HepG2 (cell line): Measurements from ENCODE around the gene MCRIP2. TPM values are rescaled to one million over a fixed set of nuclear protein-coding genes. Genes with fewer than 3 reads are reported as not detected.
"Not testable (repeated sequence)": the region's sequence is repeated elsewhere in the genome, so short reads cannot be mapped to it uniquely, and the experiment has no call there.

Experiments
- ATAC-seq: fragments of 200-7000 bp; cut with Tn5 transposase; 3 replicates; pipeline ENCODE4 v1.9.1; 2020; ENCODE audit warnings: mild to moderate bottlenecking, moderate library complexity
- BruUV-seq: library from RNA; stranded (reverse); fragments of 400-500 nt; replicated peaks from 2 replicates; lab custom pipeline; 2021; lab: Mats Ljungman, UMichigan
- CTCF ChIA-PET: fragments of 300-600 bp; formaldehyde crosslinking; extraction: SDS; loops from one replicate; lab custom pipeline; 2021; ENCODE audit warnings: low total read pairs, inconsistent platforms, low intra/inter-chr PET ratio; lab: Yijun Ruan, JAX
- POLR2A ChIA-PET: fragments of 350-600 bp; sonication (Branson Sonifier 250); formaldehyde crosslinking; loops from one replicate; lab custom pipeline; 2020; ENCODE audit warnings: antibody characterized with exemption, inconsistent platforms; lab: Yijun Ruan, JAX
- DNase-seq: peaks from one replicate; pipeline ENCODE4 v3.0.0-alpha.2; 2015; ENCODE audit warnings: low spot score
- FAIRE-seq: peaks from 3 replicates; lab custom pipeline; 2011; peaks lifted over from hg19 to GRCh38; lab: Jason Lieb, UNC
- H2AFZ ChIP-seq: one replicate; pipeline ENCODE4 v1.6.1; 2011; ENCODE audit warnings: low read length, inconsistent platforms
- H3K27ac ChIP-seq: fragments of 300-600 bp; 3 replicates; pipeline ENCODE4 v1.8.0; 2011; ENCODE audit warnings: mixed run types, mild to moderate bottlenecking, mixed read lengths, low read length, inconsistent platforms; ENCODE audit not compliant: insufficient read depth; ENCODE audit errors: extremely low read length
- H3K27me3 ChIP-seq, 2 experiments: fragments of 200-600 bp in 1 of 2; 2 replicates in 1 of 2; 3 replicates in 1 of 2; pipeline versions ENCODE4 v1.6.0 to v1.8.0; 2011; ENCODE audit warnings: low read length in 2 of 2, mild to moderate bottlenecking in 2 of 2, moderate library complexity in 2 of 2, inconsistent platforms in 1 of 2; ENCODE audit not compliant: insufficient read depth in 2 of 2, control insufficient read depth in 1 of 2
- H3K36me3 ChIP-seq, 2 experiments: fragments of 200-600 bp in 1 of 2; replicated peaks in 1 of 2; 2 replicates in 1 of 2; 3 replicates in 1 of 2; pipeline versions ENCODE4 v1.5.1 to v1.8.0; 2011; ENCODE audit warnings: low read length in 2 of 2, inconsistent platforms in 1 of 2; ENCODE audit not compliant: insufficient read depth in 2 of 2, control insufficient read depth in 1 of 2
- H3K4me1 ChIP-seq: 2 replicates; pipeline ENCODE4 v1.5.1; 2012; ENCODE audit warnings: low read length, inconsistent platforms; ENCODE audit not compliant: insufficient read depth
- H3K4me2 ChIP-seq: 2 replicates; pipeline ENCODE4 v1.6.0; 2011; ENCODE audit warnings: low read depth, low read length, inconsistent platforms
- H3K4me3 ChIP-seq, 3 experiments: fragments of 200-600 bp in 1 of 3; sonication (generic), shearing (Covaris generic) in 1 of 3; replicated peaks in 1 of 3; 2 replicates each; pipeline ENCODE4 v1.5.1; 2011 to 2016; ENCODE audit warnings: low read length in 3 of 3, inconsistent platforms in 2 of 3, low read depth in 2 of 3, mild to moderate bottlenecking in 2 of 3, control low read depth in 1 of 3, mixed read lengths in 1 of 3; ENCODE audit not compliant: insufficient read depth in 1 of 3
- H3K79me2 ChIP-seq: one replicate; pipeline ENCODE4 v1.6.1; 2011; ENCODE audit warnings: low read length, inconsistent platforms; ENCODE audit not compliant: insufficient read depth
- H3K9ac ChIP-seq: 2 replicates; pipeline ENCODE4 v1.6.0; 2011; ENCODE audit warnings: mild to moderate bottlenecking, low read depth, low read length, inconsistent platforms; ENCODE audit not compliant: insufficient read depth
- H3K9me3 ChIP-seq: 2 replicates; pipeline ENCODE4 v1.5.1; 2012; ENCODE audit warnings: mild to moderate bottlenecking, low read length
- H4K20me1 ChIP-seq: 2 replicates; pipeline ENCODE4 v1.6.0; 2011; ENCODE audit warnings: inconsistent platforms, mild to moderate bottlenecking, low read length, moderate library complexity; ENCODE audit not compliant: insufficient read depth
- AGO2 ChIP-seq: fragments of 200-400 bp; formaldehyde crosslinking; optimal IDR thresholded peaks from 2 replicates; pipeline ENCODE3; 2017; ENCODE audit warnings: mild to moderate bottlenecking, low read depth, low read length, moderate library complexity
- ZNF724P ChIP-seq: sonication (generic); formaldehyde crosslinking; IDR thresholded peaks from 2 replicates; pipeline ENCODE4 v1.8.0; 2022; ENCODE audit warnings: missing genetic modification reagents, borderline replicate concordance
- WGBS: methylation state at CpG from one replicate; pipeline ENCODE4 v1.1.6; 2017; ENCODE audit warnings: low lambda C conversion rate; 5-methylcytosine and 5-hydroxymethylcytosine counted together
- in situ Hi-C: cut with HindIII; loops from 2 replicates; pipeline ENCODE4 v1.10.0; 2017; ENCODE audit warnings: low pct_unique_long_range_greater_than_20kb; ENCODE audit not compliant: extremely low pct_ligation_motif_present
- intact Hi-C: fragments of 100-400 bp; cut with micrococcal nuclease; formaldehyde crosslinking; loops from one replicate; pipeline ENCODE4 v1.10.0; 2022; ENCODE audit not compliant: unreplicated experiment
- polyA plus RNA-seq, 8 experiments: library from polyadenylated mRNA; depleted of rRNA in 3 of 8; stranded (reverse) in 7 of 8; unstranded in 1 of 8; fragments of >200 nt; fragmentation: Illumina TruSeq in 4 of 8; extraction: Trizol in 4 of 8; gene quantifications; 2 replicates each; pipeline versions ENCODE4 v1.2.1 to v1.2.3, GENCODE V29; 2011 to 2016; ENCODE audit warnings: low read depth in 4 of 8, missing spikeins in 1 of 8, mixed read lengths in 1 of 8; ENCODE audit not compliant: insufficient read depth in 1 of 8
- total RNA-seq, 5 experiments: library from RNA; depleted of rRNA; stranded (reverse); fragments of >200 nt; fragmentation: Illumina TruSeq; extraction: Trizol; gene quantifications; 2 replicates each; pipeline ENCODE4 v1.2.3, GENCODE V29; 2016; ENCODE audit warnings: low read depth in 1 of 5

The MCRIP2 gene
- total and polyA plus RNA-seq, 2 of the 13 experiments (the other 11 are each of a cell fraction or from before 2014, with no cell fraction given) = 39.6 to 76.7 TPM

- not testable (repeated sequence) for BruUV-seq, ATAC-seq
These were observed 44.0 kb upstream of the MCRIP2 start for GRCh38 chr16:597655-598054.

GRCh38 chr16:598823-599739, 42.5 kb upstream of the MCRIP2 start:
- no peak for FAIRE-seq
- TF ChIP-seq ZNF724P (CRISPR knock-in tag) = no peak
- peak; percentile 44 for TF ChIP-seq AGO2
- POLR2A ChIA-PET = interaction anchor here (1.0 kb wide), 1 partner anchor 11 kb away, joined by 3 read pairs; no protein-coding TSS in a partner anchor
- WGBS = 97% methylated on average over 26 of the region's 43 CpGs
- Histone ChIP-seq H3K36me3 (peaks cover 6 to 14% of the 10 kb centered on the region in 2 experiments; a peak in 4 of 5 replicates), H3K4me3 (no peak overlapping the region), H3K27ac (no peak overlapping the region), H3K4me2 (no peak overlapping the region), H4K20me1 (no peaks in the 10 kb centered on the region), H3K9ac (no peak overlapping the region), H3K9me3 (no peaks in the 10 kb centered on the region), H3K27me3 (no peaks in the 10 kb centered on the region; a peak in 1 of 5 replicates), H3K4me1 (no peaks in the 10 kb centered on the region; the same call in 1 of the 2 replicates), H3K79me2 (peaks cover 17% of the 10 kb centered on the region), H2AFZ (no peak overlapping the region)
- CTCF ChIA-PET = no interaction called here
- BruUV-seq = no TSS peak
- no peak for DNase-seq
- intact Hi-C loops (no loop called here), in situ Hi-C loops (no loop called here)
- no peak for ATAC-seq

More at GRCh38 chr16:597655-598054, 44.0 kb upstream of the MCRIP2 start:
- H3K9ac ChIP-seq, intact Hi-C loops, H3K27me3 ChIP-seq, in situ Hi-C loops, FAIRE-seq, H4K20me1 ChIP-seq, CTCF ChIA-PET, H3K27ac ChIP-seq, H3K4me2 ChIP-seq, POLR2A ChIA-PET, H3K4me3 ChIP-seq, H3K9me3 ChIP-seq, DNase-seq, H2AFZ ChIP-seq: not testable (repeated sequence)
- peaks cover 27% of the 10 kb centered on the region for H3K79me2 ChIP-seq
- H3K36me3 ChIP-seq = peaks cover 6 to 11% of the 10 kb centered on the region in 2 experiments; a peak in 4 of 5 replicates
- H3K4me1 ChIP-seq = peaks cover 14% of the 10 kb centered on the region
- WGBS = 95% methylated on average over 7 of the region's 7 CpGs
